ENCODE results near the gene PCARE.
"Not testable (repeated sequence)": the region's sequence is repeated elsewhere in the genome, so short reads cannot be mapped to it uniquely, and the experiment has no call there.

The PCARE gene

DNA sequence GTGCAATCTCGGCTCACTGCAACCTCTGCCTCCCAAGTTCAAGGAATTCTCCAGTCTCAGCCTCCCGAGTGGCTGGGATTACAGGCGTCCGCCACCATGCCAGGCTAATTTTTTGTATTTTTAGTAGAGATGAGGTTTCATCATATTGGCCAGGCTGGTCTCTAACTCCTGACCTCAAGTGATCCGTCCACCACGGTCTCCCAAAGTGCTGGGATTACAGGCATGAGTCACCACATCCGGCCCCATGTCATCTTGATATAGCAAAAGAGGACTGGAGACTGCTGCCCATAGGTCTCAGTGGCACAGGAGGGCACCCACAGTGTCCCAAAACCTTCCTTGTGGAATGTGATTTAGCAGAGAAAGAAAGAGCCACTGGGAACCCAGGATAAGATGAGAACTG lies 16.0 kb upstream of the PCARE start:
- H3K36me3 ChIP-seq (ENCODE audit: insufficient read depth, low read depth, low read length), result not testable (repeated sequence)

DNA sequence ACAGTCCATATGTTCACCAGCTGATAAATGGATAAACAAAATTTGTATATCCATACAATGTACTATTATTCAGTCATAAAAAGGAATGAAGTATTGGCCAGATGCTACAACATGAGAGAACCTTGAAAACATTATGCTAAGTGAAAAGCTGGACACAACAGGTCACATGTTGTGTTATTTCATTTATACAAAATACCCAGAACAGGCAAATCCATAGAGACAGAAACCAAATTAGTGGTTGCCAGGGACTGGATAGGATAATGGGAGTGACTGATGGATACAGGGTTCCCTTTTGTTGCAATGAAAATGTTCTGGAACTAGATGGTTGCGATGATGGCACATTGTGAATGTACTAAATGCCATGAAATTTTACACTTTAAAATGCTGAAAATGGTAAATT lies 10.2 kb upstream of the PCARE start:
- no peak overlapping the region for H3K4me3 ChIP-seq (ENCODE audit: low read length)
- H3K4me1 ChIP-seq (ENCODE audit: insufficient read depth, low read length), result no peaks in the 10 kb centered on the region
- H3K27ac ChIP-seq (ENCODE audit: low read length), result no peak overlapping the region
- H3K36me3 ChIP-seq (ENCODE audit: insufficient read depth, low read depth, low read length), result no peaks in the 10 kb centered on the region
- H3K27me3 ChIP-seq (ENCODE audit: insufficient read depth, low read length), result no peaks in the 10 kb centered on the region
- H3K9ac ChIP-seq (ENCODE audit: low read depth, low read length), result no peak overlapping the region
- H3K9me3 ChIP-seq (ENCODE audit: insufficient read depth, low read depth, low read length), result peaks cover 10% of the 10 kb centered on the region; the same call in 1 of the 2 replicates

More for the DNA sequence above, 16.0 kb upstream of the PCARE start:
- H3K4me3 ChIP-seq (ENCODE audit: low read length); H3K9ac ChIP-seq (ENCODE audit: low read depth, low read length); H3K27me3 ChIP-seq (ENCODE audit: insufficient read depth, low read length); H3K27ac ChIP-seq (ENCODE audit: low read length); H3K9me3 ChIP-seq (ENCODE audit: insufficient read depth, low read depth, low read length); H3K4me1 ChIP-seq (ENCODE audit: insufficient read depth, low read length): not testable (repeated sequence)

DNA sequence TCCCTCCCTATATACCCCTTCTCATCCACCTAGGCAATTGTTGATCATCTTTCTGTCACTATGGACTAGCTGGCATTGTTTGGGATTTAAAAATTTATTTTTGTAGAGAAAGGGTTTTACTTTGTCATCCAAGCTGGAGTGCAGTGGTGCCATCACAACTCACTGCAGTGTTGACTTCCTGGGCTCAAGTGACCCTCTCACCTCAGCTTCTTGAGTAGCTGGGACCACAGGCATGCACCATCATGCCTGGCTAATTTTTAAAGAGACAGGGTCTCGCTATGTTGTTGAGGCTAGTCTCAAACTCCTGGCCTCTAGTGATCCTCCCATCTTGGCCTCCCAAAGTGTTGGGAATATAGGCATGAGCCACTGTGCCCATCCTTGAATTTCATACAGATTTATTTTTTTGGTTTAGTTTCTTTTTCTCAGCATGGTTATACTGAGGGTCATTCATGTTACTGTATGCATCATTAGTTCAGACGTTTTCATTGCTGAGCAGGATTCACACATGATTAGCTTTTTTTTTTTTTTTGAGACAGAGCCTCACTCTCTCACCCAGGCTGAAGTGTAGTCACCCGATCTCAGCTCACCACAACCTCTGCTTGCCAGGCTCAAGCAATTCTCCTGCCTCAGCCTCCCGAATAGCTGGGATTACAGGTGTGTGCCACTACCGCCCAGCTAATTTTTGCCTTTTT lies 8.6 kb upstream of the PCARE start:
- Histone ChIP-seq H3K4me1 (ENCODE audit: insufficient read depth, low read length) (no peaks in the 10 kb centered on the region), H3K27me3 (ENCODE audit: insufficient read depth, low read length) (no peaks in the 10 kb centered on the region), H3K9ac (ENCODE audit: low read depth, low read length) (no peak overlapping the region), H3K27ac (ENCODE audit: low read length) (no peak overlapping the region), H3K4me3 (ENCODE audit: low read length) (no peak overlapping the region), H3K9me3 (ENCODE audit: insufficient read depth, low read depth, low read length) (peaks cover 15% of the 10 kb centered on the region; the same call in 1 of the 2 replicates), H3K36me3 (ENCODE audit: insufficient read depth, low read depth, low read length) (no peaks in the 10 kb centered on the region)

DNA sequence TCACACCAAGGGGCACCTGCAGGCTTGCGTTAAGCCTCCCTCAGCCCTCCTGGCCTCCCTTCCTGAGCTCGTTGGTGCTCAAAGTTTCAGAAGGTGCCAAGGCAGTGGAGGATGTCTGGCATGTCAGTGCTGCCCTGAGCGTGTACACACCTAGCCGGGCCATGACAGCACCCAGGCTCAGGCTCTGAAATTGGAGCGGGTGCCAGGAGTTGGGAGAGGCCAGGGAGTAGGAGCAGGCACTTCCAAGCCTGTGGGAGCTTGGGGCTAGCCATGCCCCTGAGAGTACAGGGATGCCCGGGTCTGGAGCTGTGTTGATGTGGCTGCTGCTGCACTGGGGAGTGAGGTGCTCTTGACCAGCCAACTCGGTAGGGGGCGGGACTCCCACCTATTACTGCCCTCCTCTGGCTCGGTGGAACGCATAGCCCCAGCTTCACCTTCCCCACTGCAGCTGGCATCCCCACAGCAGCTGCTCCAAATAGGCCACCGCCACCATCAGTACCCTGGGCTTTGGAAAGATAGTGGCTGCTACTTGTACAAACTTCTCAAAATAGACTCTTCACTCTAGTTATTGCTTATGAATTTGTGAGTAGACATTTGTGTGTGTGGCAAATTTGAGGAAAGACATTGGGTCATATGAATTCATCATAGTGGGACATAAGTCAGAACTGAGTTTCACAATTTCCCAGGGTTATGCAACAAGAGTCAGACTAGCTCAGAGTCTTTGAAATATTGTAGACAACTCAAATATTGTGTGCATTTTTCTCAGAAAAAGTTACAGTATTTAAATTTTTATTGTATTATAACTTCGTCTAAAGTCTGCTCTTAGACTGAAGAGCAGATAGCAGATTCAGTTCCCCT lies 6.8 kb upstream of the PCARE start:
- no peaks in the 10 kb centered on the region for H3K27me3 ChIP-seq (ENCODE audit: insufficient read depth, low read length)
- H3K9ac ChIP-seq (ENCODE audit: low read depth, low read length), result no peak overlapping the region
- H3K27ac ChIP-seq (ENCODE audit: low read length), result no peak overlapping the region
- no peak overlapping the region for H3K4me3 ChIP-seq (ENCODE audit: low read length)
- no peaks in the 10 kb centered on the region for H3K4me1 ChIP-seq (ENCODE audit: insufficient read depth, low read length)
- H3K9me3 ChIP-seq (ENCODE audit: insufficient read depth, low read depth, low read length), result peaks cover 15% of the 10 kb centered on the region; the same call in 1 of the 2 replicates
- no peaks in the 10 kb centered on the region for H3K36me3 ChIP-seq (ENCODE audit: insufficient read depth, low read depth, low read length)

DNA sequence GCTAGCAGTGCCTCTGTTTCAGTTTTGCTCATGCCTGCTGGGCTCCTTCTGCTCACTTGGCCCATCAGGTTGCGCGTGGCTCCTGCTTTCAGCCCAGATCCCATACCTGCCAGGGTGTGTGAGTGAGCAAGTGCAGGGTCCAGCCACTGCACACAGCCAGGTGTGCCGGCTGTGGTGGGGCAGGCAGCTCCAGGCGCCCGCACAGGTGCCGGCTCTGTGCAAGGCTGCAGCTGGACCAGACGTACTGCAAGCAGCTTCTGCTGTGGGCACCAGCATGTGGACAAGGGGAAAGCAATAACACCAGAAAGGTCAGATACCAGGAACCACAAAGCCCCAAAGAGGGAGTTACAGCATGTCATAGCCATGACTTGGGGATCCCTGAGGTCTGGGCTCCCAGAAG lies 5.6 kb upstream of the PCARE start:
- no peak overlapping the region for H3K4me3 ChIP-seq (ENCODE audit: low read length)
- no peaks in the 10 kb centered on the region for H3K4me1 ChIP-seq (ENCODE audit: insufficient read depth, low read length)
- no peaks in the 10 kb centered on the region for H3K27me3 ChIP-seq (ENCODE audit: insufficient read depth, low read length)
- no peak overlapping the region for H3K27ac ChIP-seq (ENCODE audit: low read length)
- peaks cover 15% of the 10 kb centered on the region; the same call in 1 of the 2 replicates for H3K9me3 ChIP-seq (ENCODE audit: insufficient read depth, low read depth, low read length)
- no peaks in the 10 kb centered on the region for H3K36me3 ChIP-seq (ENCODE audit: insufficient read depth, low read depth, low read length)
- H3K9ac ChIP-seq (ENCODE audit: low read depth, low read length), result no peak overlapping the region

DNA sequence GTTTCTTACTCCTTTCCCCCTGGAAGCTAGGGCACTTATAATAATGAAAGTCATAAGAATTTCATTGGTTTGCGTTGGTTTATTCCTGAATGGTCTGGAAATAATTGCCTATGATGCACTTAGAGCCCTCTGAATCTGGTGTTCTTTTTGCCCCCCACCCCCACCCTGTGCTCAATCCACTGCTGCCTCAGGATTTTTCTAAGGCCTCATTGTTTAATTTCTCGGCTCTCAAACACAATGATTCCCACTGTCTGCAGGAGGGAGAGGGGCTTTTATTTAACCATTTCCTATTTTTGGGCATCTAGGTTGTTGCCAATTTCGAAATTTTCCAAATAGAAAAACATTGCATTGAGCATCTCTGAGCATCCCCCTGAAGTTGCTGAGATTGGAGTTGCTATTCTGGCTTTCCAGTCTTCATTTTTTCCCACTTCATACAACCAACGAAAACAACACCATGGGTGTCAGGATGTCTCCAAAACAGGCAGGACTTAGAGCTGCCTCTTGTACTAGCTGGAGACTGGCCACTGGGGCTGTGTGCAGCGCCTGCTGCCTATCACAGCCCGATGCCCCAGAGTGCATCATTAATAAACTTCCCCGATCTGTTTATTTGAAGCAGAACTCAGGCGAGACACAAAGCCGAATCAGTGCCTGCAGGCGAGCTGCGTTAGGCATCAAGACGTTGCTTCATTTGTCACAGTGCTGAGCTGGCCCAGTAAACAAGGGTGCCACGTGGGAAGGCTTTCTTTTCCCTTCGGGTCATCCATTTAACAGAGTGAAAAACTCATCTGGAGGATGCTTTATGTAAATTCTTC lies 1.8 kb upstream of the PCARE start:
- H3K9ac ChIP-seq (ENCODE audit: low read depth, low read length), result no peak overlapping the region
- no peaks in the 10 kb centered on the region for H3K36me3 ChIP-seq (ENCODE audit: insufficient read depth, low read depth, low read length)
- H3K27me3 ChIP-seq (ENCODE audit: insufficient read depth, low read length), result no peaks in the 10 kb centered on the region
- H3K9me3 ChIP-seq (ENCODE audit: insufficient read depth, low read depth, low read length), result peaks cover 15% of the 10 kb centered on the region; the same call in 1 of the 2 replicates
- no peak overlapping the region for H3K27ac ChIP-seq (ENCODE audit: low read length)
- H3K4me1 ChIP-seq (ENCODE audit: insufficient read depth, low read length), result no peaks in the 10 kb centered on the region
- no peak overlapping the region for H3K4me3 ChIP-seq (ENCODE audit: low read length)

DNA sequence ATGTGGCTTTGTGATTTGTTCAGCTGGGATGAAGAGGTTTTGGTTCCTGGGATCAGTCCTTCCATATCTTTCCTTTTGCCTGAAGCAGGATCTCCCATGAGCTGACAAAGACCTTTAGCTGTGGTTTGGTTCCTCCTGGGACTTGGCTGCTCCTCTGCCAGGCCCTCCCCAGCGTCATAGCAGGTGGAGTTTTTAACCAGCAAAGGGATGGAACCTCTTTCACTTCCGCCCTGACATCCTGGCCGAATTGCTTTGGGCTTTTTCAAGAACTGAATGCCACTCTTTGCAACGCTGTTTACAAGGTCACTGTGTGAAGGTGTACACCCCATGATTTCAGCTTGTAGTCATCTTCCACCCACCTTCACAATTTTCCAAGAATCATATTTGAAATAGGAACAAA lies 390 bp downstream of the PCARE start:
- Histone ChIP-seq H3K27ac (ENCODE audit: low read length) (no peak overlapping the region), H3K9ac (ENCODE audit: low read depth, low read length) (no peak overlapping the region), H3K9me3 (ENCODE audit: insufficient read depth, low read depth, low read length) (no peaks in the 10 kb centered on the region), H3K27me3 (ENCODE audit: insufficient read depth, low read length) (no peaks in the 10 kb centered on the region), H3K4me3 (ENCODE audit: low read length) (no peak overlapping the region), H3K4me1 (ENCODE audit: insufficient read depth, low read length) (no peaks in the 10 kb centered on the region), H3K36me3 (ENCODE audit: insufficient read depth, low read depth, low read length) (no peaks in the 10 kb centered on the region)

DNA sequence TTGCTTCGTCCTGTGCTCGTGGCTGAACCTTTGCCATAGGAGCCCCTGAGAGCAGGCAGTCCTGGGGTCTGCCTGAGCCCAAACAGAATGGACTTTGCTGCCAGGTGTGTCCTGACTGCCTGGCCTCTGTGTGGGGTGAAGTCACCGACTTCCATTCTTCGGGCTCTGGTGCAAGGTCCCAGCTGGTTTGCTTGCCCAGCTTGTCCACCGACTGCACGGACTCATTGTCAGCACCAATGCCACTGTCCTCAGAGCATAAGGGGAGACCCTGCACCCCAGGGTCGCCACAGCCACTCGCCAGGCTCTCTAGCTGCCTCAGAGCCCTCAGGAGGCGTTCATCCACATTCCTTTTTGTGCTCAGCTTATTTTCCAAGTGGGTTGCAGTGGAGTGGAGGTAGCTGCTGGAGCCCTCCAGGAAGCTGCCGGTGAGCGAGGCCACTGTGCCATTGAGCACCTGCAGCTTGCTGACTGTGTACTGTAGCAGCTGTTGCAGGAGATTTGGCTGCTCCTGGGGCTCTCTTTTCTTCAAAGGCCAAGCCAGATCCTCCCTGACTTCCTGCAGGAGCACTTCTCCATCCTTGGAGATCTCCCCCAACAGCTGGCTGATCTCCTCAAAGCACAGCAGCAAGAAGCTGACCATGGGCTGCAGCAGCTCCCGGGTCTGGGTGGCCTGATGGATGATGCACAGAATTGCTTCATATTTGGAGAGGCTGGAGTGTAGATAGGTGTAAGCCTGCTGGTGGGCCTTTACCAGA lies 1.2 kb downstream of the PCARE start:
- Histone ChIP-seq H3K4me1 (ENCODE audit: insufficient read depth, low read length) (no peaks in the 10 kb centered on the region), H3K36me3 (ENCODE audit: insufficient read depth, low read depth, low read length) (no peaks in the 10 kb centered on the region), H3K4me3 (ENCODE audit: low read length) (no peak overlapping the region), H3K9ac (ENCODE audit: low read depth, low read length) (no peak overlapping the region), H3K27ac (ENCODE audit: low read length) (no peak overlapping the region), H3K9me3 (ENCODE audit: insufficient read depth, low read depth, low read length) (no peaks in the 10 kb centered on the region), H3K27me3 (ENCODE audit: insufficient read depth, low read length) (no peaks in the 10 kb centered on the region)

DNA sequence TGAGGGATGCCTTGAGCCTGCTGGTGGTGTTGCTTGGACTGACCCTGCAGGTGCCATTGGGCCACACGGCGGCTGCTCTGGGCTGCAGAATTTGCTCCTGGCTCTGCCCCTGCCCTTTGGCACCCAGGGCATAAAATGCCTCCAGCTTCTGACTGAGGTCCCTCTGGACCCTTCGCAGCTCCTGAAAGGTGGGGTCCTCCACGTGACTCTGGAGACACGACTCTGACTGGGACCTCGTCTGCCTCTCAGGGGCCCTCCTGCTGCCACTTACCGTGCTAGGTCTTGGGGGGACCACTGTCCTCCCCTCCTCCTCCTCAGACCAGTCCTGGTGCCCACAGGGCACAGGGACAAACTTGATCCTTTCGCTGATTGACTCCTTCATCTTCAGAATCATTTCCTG lies 2.1 kb downstream of the PCARE start:
- Histone ChIP-seq H3K36me3 (ENCODE audit: insufficient read depth, low read depth, low read length) (no peaks in the 10 kb centered on the region), H3K9me3 (ENCODE audit: insufficient read depth, low read depth, low read length) (no peaks in the 10 kb centered on the region), H3K4me1 (ENCODE audit: insufficient read depth, low read length) (no peaks in the 10 kb centered on the region), H3K27ac (ENCODE audit: low read length) (no peak overlapping the region), H3K9ac (ENCODE audit: low read depth, low read length) (no peak overlapping the region), H3K27me3 (ENCODE audit: insufficient read depth, low read length) (no peaks in the 10 kb centered on the region), H3K4me3 (ENCODE audit: low read length) (no peak overlapping the region)

DNA sequence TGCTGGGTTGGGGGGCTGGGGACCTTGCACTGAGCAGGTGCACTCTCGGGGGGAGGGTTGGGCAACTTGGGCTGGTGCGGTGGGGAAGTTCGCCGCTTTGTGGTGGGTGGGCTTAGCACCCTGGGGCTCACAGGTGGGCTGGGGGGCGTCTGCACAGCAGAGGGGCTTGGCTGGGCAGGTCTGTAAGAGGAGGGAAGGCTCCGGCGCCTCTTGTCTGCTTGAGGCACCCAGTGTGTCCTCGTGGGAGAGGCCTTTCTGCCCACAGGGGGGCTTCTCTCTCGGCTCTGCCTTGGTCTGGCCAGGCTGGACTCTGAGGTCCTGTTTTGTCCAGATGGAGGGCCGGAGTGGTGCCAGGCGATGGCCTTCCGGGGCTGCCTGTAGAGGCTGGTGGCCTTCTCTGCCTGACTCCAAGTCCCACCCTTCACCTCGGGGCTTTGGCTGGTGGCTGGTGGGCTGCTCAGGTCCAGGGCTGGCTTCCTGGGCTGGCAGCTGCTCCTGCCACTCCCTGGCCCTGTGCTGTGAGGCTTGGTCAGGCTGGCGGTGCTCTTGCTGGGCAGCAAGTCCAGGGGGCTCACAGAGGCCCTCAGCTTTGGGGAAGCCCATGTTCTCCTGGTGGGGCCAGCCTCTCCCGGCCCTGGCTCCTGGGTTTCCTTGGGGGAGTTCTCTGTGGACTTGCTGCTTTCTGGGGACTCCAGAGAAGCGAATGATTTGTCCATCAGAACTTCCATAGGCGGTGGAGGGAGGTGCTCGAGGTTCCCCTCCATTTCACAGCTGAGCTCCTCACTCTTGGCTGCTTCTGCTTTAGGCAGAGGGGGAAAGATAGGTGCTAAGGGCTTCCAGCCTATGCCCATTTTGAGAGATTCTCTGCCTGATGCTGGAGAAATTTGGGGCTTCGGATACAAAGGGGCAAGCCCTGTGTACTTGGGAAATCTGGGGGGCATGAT lies 3.0 kb downstream of the PCARE start:
- Histone ChIP-seq H3K27ac (ENCODE audit: low read length) (no peak overlapping the region), H3K4me1 (ENCODE audit: insufficient read depth, low read length) (no peaks in the 10 kb centered on the region), H3K4me3 (ENCODE audit: low read length) (no peak overlapping the region), H3K9ac (ENCODE audit: low read depth, low read length) (no peak overlapping the region), H3K36me3 (ENCODE audit: insufficient read depth, low read depth, low read length) (no peaks in the 10 kb centered on the region), H3K9me3 (ENCODE audit: insufficient read depth, low read depth, low read length) (no peaks in the 10 kb centered on the region), H3K27me3 (ENCODE audit: insufficient read depth, low read length) (no peaks in the 10 kb centered on the region)

All from iPS-20b (cell line).